ENCODE results near the gene CCDC157.
"Not testable (repeated sequence)": the region's sequence is repeated elsewhere in the genome, so short reads cannot be mapped to it uniquely, and the experiment has no call there.

CCDC157 gene

DNA sequence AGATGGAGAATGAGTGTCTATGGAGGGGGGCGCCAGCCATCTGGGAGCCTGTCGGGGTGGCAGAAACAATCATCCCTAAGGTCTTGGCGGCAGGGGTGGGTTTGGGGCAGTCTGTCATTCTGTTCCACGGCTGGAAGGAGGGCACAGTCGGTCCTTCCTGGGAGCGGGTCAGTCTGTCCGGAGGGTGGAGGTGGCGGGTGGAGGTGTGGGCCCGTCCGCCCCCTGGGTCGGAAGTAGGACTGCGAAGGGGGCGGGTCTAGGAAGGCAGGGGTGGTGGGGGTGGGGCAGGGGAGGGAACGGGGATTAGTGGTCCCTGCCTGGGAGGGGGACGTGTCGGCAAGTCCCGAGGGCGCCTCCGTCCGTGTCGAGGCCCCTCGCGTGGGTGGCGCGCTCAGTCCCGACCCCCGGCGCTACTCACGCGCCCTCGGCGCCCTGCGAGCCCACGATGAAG is 30.5 kb upstream of the CCDC157 start:
- DNase-seq: peak in 2 of 5 experiments; percentile 7 to 51

- peak; percentile 86 to 97 (median 93) for DNase-seq
Measured at GRCh38 chr22:30326706-30327362, 30.0 kb upstream of the CCDC157 start, which contains the start of gene TBC1D10A. TBC1D10A (minus strand) TSS chr22:30326941; CDS start chr22:30326881, 60 bp downstream.

DNA sequence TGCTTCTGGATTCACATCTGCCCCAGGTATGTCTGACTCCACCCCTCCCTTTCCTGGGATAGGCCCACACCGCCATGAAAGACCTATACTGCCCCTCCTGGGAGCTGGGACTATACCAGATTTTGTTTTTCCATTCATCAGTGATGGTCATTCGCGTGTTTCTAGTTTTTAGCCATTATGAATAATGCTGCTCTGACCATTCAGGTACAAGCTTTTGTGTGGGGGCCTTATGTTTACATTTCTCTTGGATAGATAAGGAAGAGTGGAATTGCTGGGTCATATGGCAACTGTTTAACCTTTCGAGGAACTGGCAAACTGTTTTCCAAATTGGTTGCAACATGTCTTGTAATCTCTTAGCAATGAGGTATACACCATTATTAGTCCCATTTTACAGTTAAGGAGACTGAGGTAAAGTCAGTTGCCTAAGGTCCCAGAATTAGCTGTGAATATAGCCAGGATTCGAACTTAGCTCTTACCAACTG is 28.9 kb upstream of the CCDC157 start:
- no peak for DNase-seq

DNA sequence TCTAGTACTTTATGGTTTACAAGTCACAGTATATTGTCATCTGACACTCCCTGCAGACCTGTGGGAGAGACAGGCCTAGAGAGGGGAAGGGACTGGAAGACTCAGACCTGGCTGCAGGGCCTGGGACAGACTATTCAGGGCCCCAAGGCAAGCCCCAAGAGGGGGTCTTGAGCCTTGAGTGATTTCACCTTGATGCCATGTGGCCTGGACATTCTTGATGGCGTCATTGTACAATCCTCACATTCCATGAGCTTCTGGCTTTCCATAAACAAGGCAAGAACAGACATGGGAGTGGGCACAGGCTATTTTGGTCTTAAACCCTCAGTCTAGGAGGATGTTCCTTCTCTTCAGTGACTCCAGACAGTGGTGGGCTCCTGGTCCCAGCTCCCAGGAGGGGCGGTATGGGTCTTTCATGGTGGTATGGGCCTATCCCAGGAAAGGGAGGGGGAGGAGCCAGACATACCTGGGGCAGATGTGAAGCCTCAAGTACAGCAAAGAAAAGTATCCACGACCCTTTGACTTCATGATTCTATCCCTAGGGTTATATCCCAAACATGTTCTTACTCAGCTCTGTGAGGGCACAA is 28.2 kb upstream of the CCDC157 start:
- no peak for DNase-seq

DNA sequence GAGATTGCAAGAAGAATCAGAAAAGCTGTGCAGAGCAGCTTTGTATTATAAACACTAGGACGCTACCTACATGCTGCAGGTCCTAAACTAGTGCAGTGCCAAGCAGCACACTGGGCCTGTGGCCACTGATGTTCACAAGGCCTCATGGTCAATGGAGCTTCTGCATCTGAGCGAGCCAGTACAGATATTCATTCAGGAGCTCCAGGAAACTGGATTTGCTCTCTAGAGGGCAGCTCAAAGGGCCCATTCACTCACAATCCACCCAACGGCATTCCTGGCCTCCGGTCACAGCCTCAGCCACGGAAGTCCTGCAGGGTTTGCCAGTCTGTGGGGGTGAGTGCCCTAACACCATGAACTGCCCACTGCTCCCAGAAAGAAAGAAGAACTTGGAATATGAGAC is 24.3 kb upstream of the CCDC157 start:
- no peak for DNase-seq

DNA sequence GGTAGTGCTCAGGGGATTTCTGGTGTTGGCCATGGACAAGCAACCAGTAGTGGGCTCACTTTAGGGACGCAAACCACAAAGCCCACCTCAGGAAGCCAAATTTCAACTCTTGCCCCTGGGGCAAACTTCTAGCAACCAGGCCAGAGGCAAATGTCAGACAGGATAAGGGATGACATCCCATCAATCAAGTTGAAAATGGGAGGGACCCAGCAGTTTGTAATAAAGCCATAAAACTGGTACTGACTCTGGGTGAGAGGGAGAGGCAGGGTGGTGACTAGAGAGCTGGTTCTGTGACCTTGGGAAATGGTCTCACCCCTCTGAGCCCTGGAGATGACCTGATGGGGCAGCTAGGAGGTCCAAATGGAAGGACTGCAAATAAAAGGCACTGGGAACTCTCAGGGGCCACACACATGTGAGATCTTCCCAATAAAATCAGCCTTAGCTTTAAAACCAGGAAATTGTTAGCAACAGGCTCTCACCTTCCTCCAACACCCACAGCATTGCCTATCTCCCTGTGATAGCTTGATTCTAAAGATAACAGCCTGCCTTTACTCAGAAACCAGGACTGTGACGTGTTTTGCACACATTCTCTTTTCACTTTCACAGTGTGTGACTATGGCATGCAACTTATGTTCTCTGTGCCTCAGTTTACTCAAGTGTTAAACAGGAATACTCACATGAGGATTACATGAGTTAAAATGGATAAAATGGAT is 23.7 kb upstream of the CCDC157 start:
- peak in 1 of 5 experiments; percentile 83 for DNase-seq

- peak in 1 of 5 experiments; percentile 64 for DNase-seq
Measured at GRCh38 chr22:30333707-30334087, 23.1 kb upstream of the CCDC157 start.

GRCh38 chr22:30334646-30335045 is 22.2 kb upstream of the CCDC157 start:
- no peak for DNase-seq

GRCh38 chr22:30335236-30335635 is 21.6 kb upstream of the CCDC157 start:
- DNase-seq: no peak

- DNase-seq: no peak
Measured at GRCh38 chr22:30336752-30337460, 19.9 kb upstream of the CCDC157 start.

- no peak for DNase-seq
Measured at GRCh38 chr22:30337461-30337778, 19.4 kb upstream of the CCDC157 start.

DNA sequence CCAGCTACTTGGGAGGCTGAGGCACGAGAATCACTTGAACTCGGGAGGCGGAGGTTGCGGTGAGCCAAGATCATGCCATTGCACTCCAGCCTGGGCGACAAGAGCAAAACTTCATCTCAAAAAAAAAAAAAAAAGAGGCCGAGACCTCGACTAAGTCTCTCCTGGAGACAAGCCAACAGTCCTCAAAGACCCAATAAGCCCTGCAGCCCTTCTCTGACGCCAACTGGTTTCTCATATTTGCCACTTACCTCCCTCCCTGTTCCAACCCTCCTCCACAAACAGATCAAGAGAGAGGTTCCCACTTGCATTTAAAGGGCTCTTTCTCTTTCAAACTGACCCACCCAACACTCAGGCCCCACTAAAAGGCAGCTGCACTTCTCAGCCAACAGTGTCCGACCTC is 18.5 kb upstream of the CCDC157 start:
- DNase-seq: not testable (repeated sequence)

GRCh38 chr22:30338802-30339201 is 18.0 kb upstream of the CCDC157 start:
- DNase-seq: no peak

DNA sequence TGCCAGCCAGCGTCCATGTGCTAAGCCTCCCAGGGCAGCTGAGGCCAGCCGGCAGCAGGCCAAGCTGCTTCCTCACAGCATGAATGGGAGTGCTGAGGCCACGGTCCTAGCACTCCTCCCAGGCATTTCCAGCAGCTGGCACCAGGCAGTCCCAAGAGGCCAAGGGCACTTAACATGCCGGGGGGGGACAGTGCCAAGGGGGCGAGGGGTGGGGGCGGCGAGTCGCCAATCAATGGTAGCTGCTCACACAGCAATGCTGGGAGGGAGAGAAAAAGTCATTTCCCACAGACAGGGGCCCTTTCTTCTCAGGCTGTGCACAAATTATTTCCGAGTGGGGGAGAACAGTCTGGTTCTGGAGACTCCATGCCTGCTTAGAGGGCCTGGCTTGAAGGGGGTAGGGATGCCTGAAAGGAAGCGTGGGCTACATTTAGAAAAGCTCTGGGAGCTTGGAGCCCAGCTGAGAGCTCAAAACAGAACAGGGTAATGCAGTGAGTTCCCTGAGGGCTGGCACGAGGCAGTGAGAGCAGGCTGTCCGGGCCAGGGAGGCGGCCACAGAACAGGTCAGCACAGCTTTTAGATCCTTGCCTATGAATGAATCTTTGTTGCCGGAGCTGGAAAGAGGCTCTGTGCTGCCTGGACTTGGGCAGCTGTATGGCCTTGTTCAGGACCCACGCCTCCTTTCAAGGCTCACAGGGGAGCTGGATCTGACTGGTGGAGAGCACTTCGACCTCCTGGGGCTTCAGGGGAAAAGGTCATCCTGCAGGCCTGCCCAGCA is 15.7 kb upstream of the CCDC157 start:
- DNase-seq: no peak

DNA sequence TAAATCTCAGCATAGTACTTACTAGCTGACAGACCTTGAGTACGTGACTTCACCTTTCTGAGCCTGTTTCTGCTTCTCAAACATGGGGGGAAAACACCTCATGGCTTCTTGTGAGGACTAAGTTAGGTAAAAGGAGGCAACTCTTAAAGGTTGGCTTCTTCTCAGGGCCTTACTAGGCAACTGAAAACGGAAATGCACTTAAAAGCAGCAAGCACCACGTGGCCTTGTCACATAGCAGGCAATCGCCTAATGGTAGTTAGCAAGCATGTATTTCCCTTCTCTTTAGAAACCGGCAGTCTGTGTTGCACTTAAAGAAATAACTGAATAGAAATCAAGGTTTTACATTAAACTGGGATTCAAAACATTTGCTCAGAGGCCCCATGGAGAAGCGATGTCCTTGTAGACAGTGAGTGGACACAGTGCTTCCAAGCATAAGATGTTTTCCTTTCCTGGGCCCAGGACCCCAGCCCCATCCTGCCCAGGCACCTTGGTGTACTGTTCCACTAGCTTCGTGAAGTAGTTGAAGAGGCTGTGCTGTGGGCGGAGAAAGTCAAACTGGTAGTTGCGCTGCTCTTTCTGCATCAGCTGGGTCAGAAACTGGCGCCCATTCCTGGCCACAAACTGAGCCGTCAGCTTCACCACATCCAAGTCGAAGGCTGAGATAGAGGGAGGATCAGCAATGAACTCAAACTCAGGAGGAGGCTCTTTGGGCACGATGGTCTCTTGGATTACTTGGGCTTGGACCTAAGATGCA is 12.2 kb upstream of the CCDC157 start:
- peak in 2 of 5 experiments; percentile 42 to 87 for DNase-seq

GRCh38 chr22:30347255-30347892 is 9.4 kb upstream of the CCDC157 start:
- peak in 1 of 5 experiments; percentile 71 for DNase-seq

DNA sequence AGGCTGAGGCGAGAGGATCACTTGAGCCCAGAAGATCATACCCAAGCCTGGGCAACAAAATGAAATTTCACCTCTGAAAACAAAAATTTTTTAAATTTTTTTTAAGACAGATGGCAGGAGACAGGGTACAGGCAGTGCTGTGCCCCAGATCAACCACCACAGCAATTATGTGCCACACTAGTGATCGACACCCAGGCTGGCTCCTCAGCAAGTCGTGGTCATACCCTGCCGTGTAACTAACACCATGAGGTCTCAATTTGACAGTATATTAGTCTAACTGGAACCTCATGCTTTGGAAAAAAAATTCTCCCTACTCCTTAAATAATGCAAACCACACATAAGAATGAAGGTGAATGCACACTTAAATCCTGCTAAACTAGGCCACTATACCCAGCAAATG is 8.4 kb upstream of the CCDC157 start:
- DNase-seq: peak in 1 of 5 experiments; percentile 55

DNA sequence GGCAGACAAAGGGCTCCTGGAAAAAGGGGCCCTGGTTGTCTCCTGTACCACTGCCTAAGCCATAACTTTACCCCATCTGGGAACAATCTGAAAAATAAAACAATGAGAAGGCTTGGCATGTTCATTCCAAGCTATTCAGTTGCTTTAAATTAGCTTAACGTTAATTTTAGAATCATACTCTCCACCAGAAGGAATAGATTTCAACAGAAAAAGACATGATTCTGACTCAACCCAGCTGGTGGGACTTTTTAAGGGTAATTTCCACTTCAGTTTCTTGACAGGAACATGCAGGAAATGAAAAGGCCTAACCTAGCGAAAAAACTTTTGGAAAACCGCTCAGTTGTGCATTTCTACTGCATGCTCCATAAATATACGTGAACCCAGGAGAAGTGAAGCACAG is 8.0 kb upstream of the CCDC157 start:
- DNase-seq: no peak

- no peak for DNase-seq
Measured at GRCh38 chr22:30351226-30351625, 5.6 kb upstream of the CCDC157 start.

DNA sequence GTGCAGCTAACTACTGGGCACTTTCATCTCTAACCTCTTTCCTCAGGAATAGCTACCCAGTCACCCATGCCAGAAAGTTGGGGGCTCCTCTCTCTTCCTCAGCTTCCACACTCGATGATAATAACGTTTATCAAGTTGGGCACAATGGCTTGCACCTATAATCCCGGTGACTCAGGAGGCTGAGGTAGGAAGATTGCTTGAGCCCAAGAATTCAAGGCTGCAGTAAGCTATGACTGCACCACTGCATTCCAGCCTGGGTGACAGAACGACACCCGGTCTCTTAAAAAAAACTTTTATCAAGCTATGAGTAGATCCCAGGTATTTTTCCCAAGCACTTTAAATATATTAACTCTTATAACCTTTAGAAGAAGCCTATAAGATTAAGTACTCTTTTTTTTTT is 2.2 kb upstream of the CCDC157 start:
- DNase-seq: no peak

DNA sequence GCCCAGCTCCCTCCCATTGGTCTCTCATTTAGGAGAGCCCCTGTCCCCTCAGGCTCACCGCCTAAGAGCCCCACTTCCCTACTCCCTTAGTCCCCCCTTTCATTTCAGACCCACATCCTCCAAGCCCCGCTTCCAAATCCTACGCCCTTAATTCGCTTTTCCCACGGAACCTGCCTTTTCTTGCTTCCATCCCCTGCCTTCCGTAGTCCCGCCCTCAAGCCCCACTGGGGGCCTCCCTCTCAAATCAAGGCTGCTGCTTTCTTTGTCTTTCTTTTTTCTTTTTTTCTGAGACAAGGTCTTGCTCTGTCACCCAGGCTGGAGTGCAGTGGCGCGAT is 396 bp downstream of the CCDC157 start:
- DNase-seq: peak in 1 of 5 experiments; percentile 14
